ENCODE measurements around the gene NCAPD2.

NCAPD2 gene

GRCh38 chr12:6493497-6494257 is at the start of gene NCAPD2:
Gene NCAPD2 (plus strand): TSS chr12:6494102. CDS start chr12:6495099, 997 bp downstream.
- peak; percentile 96 for DNase-seq

GRCh38 chr12:6444704-6445688 is 48.9 kb upstream of the NCAPD2 start, which contains the start of gene CD27:
Gene CD27 (plus strand): TSS chr12:6444955. CDS start chr12:6445096, 141 bp downstream.
- DNase-seq, result no peak

- no peak for DNase-seq
These were observed 43.6 kb upstream of the NCAPD2 start for GRCh38 chr12:6450091-6450868.

DNA sequence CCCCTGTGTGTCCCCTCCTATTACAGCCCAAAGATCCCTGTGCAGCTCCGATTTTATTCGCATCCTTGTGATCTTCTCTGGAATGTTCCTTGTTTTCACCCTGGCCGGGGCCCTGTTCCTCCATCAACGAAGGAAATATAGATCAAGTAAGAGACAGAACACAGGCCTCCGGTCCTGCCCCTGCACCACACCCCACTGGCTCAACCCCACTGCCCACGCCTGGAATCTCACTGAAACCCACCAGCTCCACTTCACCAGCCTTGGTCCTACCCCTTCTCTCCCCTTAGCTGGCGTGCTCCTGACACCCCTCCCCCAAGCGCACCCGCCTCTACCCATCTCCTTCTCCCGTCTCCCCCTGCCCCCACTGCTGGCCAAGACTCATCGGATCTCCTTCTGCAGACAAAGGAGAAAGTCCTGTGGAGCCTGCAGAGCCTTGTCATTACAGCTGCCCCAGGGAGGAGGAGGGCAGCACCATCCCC is 43.0 kb upstream of the NCAPD2 start:
- DNase-seq, result no peak

GRCh38 chr12:6451348-6452244 is 42.3 kb upstream of the NCAPD2 start, which contains the start of gene TAPBPL:
Gene TAPBPL (plus strand): TSS chr12:6452042. CDS start chr12:6452249, 207 bp downstream.
- peak; percentile 84 for DNase-seq

DNA sequence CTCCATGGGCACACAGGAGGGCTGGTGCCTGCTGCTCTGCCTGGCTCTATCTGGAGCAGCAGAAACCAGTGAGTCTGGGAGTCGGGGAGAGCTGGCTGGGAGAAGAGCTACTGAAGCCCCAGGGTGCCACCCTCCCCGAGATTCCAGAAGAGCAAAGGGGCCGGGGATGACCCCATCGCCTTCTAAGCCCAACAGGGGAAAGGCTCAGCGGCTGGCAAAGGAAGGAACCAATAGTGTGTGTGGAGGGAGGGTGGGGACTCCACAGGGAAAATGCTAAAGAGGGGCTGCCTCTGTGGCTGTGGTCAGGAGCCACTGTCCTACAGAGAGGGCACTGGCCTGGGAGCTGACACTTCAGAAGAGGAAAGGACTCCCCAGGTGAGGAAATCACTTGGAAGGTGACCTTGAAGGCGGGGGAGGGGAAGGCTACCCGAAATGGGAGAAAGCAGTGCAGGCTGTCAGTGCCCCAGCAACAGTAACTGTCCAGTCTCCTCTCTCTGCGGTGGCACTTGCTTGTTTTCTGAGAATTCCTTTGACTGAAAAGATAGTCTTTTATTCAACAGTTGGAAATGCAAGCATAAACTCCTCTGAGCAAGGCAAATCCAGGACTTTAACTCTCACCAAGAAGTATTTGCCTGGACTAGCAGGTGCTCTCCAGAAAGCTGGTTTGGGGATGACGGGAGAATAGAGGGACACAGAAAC is 41.5 kb upstream of the NCAPD2 start:
- no peak for DNase-seq

GRCh38 chr12:6452944-6453630 is 40.8 kb upstream of the NCAPD2 start:
- no peak for DNase-seq

DNA sequence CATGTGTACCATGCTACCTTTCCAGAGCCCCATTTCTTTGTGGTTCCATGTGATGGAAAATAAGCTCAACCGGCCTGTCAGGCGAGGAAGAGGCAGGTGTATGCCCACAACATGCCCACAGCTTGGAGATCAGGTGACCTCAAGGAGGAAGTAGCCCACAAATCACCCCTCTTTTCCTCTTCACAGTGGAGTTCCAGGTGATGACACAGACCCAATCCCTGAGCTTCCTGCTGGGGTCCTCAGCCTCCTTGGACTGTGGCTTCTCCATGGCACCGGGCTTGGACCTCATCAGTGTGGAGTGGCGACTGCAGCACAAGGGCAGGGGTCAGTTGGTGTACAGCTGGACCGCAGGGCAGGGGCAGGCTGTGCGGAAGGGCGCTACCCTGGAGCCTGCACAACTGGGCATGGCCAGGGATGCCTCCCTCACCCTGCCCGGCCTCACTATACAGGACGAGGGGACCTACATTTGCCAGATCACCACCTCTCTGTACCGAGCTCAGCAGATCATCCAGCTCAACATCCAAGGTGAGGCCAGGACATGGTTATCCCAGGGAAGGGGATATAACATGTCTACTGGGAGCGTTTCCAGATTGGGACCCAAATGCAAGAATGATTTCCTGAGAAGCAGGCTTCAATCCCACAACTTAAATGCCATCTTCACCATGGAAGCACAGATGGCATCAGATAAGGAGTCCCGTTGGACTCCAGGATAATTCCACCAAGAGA is 36.5 kb upstream of the NCAPD2 start:
- no peak for DNase-seq

- DNase-seq, result peak; percentile 70
These were observed 35.5 kb upstream of the NCAPD2 start for GRCh38 chr12:6458281-6459003.

DNA sequence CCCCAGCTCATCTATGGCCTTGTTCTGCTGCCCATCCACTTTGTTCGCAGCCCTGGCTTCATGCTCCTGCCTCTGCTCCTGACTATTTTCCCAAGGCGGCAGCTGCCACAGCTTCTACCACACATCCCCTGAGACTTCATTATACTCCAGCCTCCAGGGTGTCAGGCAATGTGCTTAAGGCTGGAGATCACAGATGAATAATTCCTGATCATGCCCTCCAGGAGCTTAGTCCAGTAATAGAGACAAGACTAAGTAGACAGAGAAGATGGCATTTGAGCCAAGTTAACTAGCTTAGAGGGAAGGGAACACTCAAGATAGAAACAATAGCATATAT is 34.9 kb upstream of the NCAPD2 start:
- peak; percentile 70 for DNase-seq

DNA sequence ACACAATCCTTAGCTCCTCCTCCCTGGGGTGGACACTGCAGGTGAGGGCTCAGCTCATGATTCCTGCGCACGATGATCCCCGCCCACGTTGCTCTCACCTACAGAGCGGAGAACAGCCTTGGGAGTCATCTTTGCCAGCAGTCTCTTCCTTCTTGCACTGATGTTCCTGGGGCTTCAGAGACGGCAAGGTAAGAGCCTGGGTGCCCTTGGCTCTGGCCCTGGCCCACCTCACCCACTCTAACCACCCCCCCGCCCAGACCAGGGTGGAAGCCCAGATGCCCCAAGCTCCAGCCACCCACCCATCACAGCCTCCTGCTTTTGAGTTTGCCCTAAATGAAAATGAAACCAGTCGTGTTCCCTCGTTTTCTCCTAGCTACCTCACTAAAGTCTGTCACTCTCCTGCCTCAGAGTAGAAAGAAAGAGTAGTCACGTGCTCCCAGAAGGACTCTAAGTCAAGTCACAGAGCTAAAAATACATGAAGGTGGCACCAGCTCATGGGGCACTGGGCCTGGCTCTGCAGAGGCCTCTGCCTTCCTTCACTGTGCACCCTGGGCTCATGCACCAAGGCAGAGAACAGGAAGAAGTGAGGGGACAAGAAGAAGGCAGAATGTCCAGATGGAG is 33.0 kb upstream of the NCAPD2 start:
- no peak for DNase-seq

- DNase-seq, result no peak
These were observed 32.3 kb upstream of the NCAPD2 start for GRCh38 chr12:6461401-6462233.

DNA sequence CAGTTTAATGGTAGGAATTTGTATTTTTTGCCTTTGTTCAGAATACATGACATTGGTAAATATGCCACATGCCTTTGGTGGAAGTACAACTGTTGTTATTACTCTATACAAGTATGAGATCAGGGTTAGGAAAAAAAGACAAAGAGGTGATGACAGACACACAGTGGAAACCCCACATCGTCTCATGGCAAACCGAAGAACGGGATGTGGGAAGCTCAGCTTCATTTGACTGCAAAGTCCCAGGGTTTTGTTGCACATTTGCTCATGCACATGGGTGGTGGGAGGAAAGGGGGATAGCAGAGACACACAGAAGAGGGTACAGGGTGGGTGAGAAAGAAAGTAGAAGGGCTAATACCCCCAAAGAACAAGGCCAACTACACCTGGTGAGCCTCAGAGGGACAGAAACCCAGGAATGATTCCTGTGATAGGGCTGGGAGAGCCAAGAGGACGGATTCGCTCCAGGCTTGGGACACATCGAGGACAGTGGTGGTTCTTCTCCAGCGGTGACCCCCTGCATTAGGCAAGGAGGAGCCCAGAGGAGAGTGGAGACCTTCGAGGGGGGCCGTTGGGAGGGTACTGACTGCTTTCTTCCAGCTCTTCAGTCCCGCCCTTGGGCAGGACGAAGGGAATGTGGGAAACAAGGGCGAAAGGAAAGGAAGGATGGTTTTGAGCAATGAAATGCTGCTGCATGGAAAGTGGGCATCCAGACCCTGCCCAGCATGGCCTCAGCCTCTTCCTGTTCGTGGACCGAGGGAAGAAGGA is 31.5 kb upstream of the NCAPD2 start:
- no peak for DNase-seq

GRCh38 chr12:6463216-6463615 is 30.7 kb upstream of the NCAPD2 start:
- DNase-seq, result no peak

DNA sequence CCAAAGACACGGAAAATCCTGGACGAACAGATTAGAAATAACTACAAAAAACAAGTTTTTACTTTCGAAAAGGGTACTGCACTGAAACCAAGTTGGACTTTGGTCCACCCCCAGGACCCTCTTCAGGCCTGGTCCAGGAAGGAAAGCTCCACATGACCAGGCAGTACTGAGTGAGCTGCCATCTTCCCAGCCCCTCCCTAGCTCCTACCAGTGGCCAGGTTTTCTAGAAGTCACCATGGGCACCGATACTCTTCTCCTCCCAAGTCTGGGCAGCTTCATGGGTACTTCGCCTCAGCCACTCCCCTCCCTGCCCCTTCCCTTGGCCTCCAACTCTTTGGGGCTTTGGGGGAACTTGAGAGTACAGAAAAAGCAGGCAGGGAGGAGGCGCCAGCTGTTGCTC is 30.0 kb upstream of the NCAPD2 start:
- DNase-seq, result no peak

DNA sequence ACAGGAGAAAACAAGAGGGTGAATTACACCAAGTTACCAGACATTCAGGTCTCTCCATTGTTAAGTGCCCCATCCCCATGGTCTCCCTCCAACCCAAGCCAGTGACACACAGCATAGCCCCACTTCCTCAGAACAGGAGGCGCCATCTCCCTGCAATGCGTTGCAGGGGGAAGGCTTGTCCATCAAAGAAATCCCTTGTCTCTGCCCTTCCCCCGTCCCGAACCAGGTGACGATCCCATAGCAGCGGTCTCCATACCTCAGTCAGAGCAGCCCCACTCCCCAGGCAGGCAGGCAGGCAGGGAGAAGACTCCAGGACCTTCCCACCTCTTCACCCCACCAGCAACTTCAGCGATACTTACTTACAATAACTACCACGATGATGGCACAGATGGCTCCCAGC is 29.4 kb upstream of the NCAPD2 start:
- DNase-seq, result no peak
